GM19468 (cell line): ENCODE results near the gene GH2.
"Not testable (repeated sequence)": the region's sequence is repeated elsewhere in the genome, so short reads cannot be mapped to it uniquely, and the experiment has no call there.

Experiments
- ATAC-seq: cut with Tn5 transposase; IDR thresholded peaks from one replicate; pipeline ENCODE4 v1.9.1; 2021; ENCODE audit warnings: mild to moderate bottlenecking, moderate library complexity, moderate number of reproducible peaks; ENCODE audit not compliant: unreplicated experiment; ENCODE audit errors: extremely low read depth

The GH2 gene

GRCh38 chr17:63911657-63912100 is 29.9 kb upstream of the GH2 start:
- ATAC-seq = no peak

DNA sequence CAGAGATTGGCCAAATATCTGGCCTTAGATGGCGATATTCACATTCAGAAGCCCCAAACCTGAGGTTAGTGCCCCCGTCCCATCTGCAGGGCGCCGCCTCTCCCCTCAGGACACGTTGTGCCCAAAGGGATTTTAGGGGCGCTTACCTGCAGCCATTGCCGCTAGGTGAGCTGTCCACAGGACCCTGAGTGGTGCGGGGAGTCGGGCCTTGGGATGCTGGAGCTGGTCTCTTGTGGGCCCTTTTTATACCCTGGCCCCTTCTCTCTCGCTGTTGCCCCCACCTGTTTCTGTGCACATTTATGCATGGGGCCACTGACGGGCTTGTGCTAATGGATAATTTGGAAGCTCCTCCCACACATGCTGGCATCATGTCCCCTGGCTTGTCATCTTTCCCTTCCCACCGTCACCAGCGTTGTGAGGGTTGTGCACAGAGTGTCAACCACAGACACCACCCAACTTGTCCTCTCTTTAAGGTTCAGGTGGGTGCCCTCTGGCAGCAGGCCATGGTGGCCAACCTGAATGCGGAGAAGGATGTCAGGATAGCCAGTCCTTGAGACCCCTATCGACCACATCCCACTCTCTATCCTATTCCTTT is 29.4 kb upstream of the GH2 start, which contains the start of gene CSHL1:
TSS of gene CSHL1 (minus strand) at position 218 of the 595 bp plus-strand sequence. CDS start at position 156, 62 bp downstream.
- no peak for ATAC-seq

DNA sequence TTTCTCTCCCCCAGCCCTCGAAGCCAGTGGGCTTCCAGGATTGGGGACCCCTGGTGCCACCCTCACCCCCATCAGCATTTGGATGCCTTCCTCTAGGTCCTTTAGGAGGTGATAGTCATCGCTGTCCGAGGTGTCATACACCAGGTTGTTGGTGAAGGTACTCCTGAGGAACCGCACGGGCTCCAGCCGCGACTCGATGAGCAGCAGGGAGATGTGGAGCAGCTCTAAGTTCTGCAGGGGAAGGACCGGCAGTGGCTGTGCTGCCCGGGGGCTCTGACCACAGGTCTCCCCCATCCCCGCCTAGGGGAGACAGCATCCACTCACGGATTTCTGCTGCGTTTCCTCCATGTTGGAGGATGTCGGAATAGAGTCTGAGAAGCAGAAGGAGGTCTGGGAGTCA is 28.4 kb upstream of the GH2 start:
- no peak for ATAC-seq

GRCh38 chr17:63909586-63909985 is 27.8 kb upstream of the GH2 start:
- ATAC-seq = not testable (repeated sequence)

DNA sequence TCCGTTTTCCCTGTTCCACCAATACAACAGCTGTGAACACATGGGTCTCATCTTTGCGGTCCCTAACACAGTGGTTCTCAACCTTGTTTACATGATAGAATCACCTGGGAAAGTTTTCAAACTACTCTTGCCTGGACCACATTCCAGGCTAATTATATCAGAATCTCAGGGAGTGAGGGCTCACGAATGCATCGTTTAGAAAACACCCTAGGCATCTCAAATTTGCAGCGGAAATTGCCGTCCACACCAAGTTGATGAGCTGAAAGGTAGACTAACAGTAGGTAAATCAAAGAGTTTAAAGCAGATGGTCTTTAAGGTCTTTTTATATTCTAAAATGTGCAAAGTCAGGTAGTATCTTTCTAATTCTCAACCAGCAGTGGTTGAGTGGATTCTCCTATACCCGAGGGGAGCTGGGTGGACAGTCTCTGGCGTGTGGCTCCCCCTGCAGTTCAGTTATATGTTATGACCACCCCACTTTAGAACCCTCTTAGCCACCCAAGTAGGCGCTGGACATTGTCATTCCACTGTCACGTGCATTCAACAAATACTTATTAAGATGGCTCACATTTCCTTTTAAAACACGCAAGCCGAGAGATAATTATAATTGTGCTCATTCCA is 25.5 kb upstream of the GH2 start:
- ATAC-seq = not testable (repeated sequence)

GRCh38 chr17:63904796-63905195 is 23.1 kb upstream of the GH2 start:
- not testable (repeated sequence) for ATAC-seq

DNA sequence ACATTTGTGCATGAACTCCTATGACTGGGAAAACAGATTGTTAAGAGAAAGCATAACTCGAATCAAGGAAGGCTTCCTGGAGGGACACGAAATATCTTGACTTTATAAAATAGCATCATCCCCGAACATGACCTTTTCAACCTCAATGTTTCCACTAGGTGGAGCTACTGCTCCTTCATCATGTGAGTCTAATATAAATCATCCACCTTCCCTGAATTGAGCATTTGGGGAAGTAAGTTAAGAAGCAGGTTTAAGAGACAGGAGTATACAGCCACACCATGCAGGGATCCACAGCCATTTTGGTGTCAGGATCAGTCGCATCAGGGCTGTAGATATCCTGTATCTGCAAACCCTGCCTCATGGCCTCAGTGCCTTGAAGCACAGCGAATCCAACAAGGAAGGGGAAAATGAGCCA is 22.1 kb upstream of the GH2 start:
- ATAC-seq = not testable (repeated sequence)

DNA sequence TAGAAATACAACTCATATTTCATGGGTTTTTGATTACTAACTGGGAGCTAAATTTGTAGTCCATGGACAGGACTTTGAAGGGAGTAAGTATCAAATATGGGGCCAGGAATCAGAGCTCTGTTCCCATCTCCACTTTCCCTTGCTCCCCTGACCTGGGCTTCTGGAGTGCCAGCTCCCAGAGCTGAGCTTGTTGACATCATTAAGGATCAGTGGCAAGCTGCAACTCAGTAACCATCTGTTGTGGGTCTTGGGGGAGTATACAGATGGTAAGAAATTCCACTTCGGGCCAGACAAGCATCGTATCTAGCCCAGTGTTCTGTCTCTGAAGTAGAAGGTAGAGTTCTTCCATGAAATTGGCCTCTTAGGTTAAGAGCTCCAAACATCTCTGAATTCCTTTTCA is 20.2 kb upstream of the GH2 start:
- not testable (repeated sequence) for ATAC-seq

GRCh38 chr17:63898899-63899798 is 17.4 kb upstream of the GH2 start:
- ATAC-seq = not testable (repeated sequence)

DNA sequence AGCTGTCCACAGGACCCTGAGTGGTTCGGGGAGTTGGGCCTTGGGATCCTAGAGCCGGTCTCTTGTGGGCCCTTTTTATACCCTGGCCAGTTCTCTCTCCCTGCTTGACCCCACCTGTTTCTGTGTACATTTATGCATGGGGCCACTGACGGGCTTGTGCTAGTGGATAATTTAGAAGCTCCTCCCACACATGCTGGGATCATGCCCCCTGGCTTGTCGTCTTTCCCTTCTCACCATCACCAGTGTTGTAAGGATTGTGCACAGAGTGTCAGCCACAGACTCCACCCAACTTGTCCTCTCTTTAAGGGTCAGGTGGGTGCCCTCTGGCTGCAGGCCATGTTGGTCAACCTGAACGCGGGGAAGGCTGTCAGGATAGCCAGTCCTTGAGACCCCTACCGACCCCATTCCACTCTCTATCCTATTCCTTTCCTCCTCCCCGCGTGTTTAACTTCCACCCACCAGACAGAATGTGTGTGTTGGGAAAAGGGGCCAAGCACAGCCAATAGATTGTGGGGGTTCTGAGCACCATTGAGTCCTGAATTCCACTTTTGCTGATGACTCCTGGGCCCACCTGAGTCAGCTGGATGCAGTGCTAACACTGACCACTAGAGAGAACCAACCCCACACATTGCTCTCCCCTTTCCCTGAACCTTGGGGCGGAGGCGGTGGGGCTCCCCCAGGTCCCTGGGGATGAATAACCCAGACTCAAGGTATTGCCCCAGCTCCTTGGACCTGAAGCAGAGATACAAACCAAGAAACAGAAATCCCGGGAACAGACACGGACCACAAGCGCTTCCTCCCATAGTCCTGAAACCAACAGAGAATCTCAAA is 15.0 kb upstream of the GH2 start, which contains the start of gene CSH1:
TSS of gene CSH1 (minus strand) at position 51 of the 831 bp plus-strand sequence. CDS start 63 bp downstream, outside the sequence.
- ATAC-seq = not testable (repeated sequence)

DNA sequence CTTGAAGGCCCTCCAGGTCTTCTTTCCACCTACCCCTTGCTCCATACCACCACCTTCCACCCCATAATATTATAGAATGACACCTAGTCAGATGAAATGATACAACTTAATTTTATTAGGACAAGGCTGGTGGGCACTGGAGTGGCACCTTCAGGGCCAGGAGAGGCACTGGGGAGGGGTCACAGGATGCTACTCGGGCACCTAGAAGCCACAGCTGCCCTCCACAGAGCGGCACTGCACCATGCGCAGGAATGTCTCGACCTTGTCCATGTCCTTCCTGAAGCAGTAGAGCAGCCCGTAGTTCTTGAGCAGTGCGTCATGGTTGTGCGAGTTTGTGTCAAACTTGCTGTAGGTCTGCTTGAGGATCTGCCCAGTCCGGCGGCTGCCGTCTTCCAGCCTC is 13.1 kb upstream of the GH2 start:
- ATAC-seq = not testable (repeated sequence)

- not testable (repeated sequence) for ATAC-seq
Observed at GRCh38 chr17:63894021-63894420, 12.3 kb upstream of the GH2 start.

DNA sequence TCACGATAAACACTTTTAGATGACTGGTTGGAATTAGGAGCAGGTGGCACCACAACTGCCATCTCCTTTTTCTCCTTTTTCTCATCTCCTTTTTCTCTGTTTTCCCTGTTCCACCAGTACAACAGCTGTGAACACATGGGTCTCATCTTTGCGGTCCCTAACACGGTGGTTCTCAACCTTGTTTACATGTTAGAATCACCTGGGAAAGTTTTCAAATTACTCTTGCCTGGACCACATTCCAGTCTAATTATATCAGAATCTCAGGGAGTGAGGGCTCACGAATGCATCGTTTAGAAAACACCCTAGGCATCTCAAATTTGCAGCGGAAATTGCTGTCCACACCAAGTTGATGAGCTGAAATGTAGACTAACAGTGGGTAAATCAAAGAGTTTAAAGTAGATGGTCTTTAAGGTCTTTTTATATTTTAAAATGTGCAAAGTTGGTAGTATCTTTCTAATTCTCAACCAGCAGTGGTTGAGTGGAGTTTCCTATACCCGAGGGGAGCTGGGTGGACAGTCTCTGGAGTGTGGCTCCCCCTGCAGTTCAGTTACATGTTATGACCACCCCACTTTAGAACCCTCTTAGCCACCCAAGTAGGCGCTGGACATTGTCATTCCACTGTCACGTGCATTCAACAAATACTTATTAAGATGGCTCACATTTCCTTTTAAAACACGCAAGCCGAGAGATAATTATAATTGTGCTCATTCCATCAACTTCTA is 10.7 kb upstream of the GH2 start:
- ATAC-seq = not testable (repeated sequence)

DNA sequence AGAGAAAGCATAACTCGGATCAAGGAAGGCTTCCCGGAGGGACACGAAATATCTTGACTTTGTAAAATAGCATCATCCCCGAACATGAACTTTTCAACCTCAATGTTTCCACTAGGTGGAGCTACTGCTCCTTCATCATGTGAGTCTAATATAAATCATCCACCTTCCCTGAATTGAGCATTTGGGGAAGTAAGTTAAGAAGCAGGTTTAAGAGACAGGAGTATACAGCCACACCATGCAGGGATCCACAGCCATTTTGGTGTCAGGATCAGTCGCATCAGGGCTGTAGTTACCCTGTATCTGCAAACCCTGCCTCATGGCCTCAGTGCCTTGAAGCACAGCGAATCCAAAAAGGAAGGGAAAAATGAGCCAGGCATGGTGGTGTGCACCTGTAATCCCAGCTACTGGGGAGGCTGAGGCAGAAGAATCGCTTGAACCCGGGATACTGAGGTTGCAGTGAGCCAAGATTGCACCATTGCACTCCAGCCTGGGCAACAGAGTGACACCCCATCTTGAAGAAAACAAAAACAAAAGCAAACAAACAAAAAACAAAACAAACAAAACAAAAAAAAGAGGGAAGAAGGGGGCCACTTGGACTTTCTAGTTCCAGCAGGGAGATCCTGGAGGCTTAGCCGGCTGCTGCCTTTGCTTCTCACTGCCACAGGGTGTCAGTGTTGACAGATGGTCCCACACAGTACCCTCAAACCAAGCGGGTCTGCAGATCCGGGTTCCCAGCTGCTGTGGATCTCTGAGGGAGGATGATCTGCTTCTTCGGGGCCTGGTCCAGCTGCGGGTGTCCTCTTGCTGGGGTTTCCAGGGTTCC is 7.5 kb upstream of the GH2 start:
- ATAC-seq = not testable (repeated sequence)

DNA sequence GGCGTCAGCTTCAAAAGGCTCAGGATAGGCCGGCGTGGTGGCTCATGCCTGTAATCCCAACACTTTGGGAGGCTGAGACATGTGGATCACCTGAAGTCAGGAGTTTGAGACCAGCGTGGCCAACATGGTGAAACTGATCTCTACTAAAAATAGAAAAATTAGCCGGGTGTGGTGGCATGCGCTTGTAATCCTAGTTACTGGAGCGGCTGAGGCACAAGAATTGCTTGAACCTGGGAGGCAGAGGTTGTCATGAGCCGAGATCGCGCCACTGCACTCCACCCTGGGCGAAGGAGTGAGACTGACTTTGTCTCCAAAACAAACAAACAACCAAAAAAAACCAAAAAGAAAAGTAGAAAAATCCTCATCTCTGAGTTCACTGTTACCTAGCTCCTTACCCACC is 3.4 kb upstream of the GH2 start:
- ATAC-seq = not testable (repeated sequence)

- not testable (repeated sequence) for ATAC-seq
Observed at GRCh38 chr17:63882626-63883126, 932 bp upstream of the GH2 start.

DNA sequence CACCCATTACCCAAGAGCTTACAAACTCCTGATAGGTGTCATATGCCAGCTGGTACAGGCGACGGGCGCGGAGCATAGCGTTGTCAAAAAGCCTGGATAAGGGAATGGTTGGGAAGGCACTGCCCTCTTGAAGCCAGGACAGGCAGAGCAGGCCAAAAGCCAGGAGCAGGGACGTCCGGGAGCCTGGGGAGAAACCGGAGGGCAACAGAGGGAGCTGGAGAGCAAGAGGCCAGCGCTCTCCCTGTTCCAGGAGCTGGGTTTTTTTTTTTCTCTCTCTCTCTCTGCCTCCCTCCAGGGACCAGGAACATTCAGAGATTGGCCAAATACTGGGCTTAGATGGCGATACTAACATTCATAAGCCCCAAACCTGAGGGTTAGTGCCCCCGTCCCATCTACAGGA is 407 bp downstream of the GH2 start:
- not testable (repeated sequence) for ATAC-seq

GRCh38 chr17:63880706-63881105 is 1.0 kb downstream of the GH2 start:
- no peak for ATAC-seq
